MCF 10A (cell line): ENCODE measurements around the gene SH3TC2. TPM values are rescaled to one million over a fixed set of nuclear protein-coding genes. Genes with fewer than 3 reads are reported as not detected.

ENCODE experiments used
- Bru-seq: library from RNA; stranded (reverse); fragments of 400-500 nt; gene quantifications from one replicate; lab custom pipeline; 2021; lab: Mats Ljungman, UMichigan
- BruChase-seq, 2 experiments: library from RNA; stranded (reverse); fragments of 400-500 nt; gene quantifications; one replicate each; lab custom pipeline; 2021; lab: Mats Ljungman, UMichigan
- BruUV-seq: library from RNA; stranded (reverse); fragments of 400-500 nt; replicated peaks from 2 replicates; lab custom pipeline; 2021; lab: Mats Ljungman, UMichigan
- CTCF ChIA-PET: fragments of 300-600 bp; sonication (Branson Sonifier 250); formaldehyde crosslinking; extraction: SDS; loops from one replicate; lab custom pipeline; 2021; ENCODE audit warnings: antibody characterized with exemption, inconsistent platforms; lab: Yijun Ruan, JAX
- POLR2A ChIA-PET: fragments of 300-600, 350-650 bp; sonication (Branson Sonifier 250); formaldehyde crosslinking; extraction: SDS; loops from one replicate; lab custom pipeline; 2020; ENCODE audit warnings: antibody characterized with exemption, inconsistent platforms; lab: Yijun Ruan, JAX
- DNase-seq: peaks from one replicate; pipeline ENCODE4 v3.0.0-alpha.2; 2018; ENCODE audit not compliant: unreplicated experiment
- H3K27ac Mint-ChIP-seq: one replicate; pipeline ENCODE4 v1.8.0; 2022; ENCODE audit warnings: mild to moderate bottlenecking, low read depth, mixed read lengths; ENCODE audit not compliant: unreplicated experiment
- H3K27me3 Mint-ChIP-seq: one replicate; pipeline ENCODE4 v1.8.0; 2022; ENCODE audit warnings: mixed read lengths; ENCODE audit not compliant: insufficient read depth, unreplicated experiment
- H3K36me3 Mint-ChIP-seq: one replicate; pipeline ENCODE4 v1.8.0; 2022; ENCODE audit warnings: mild to moderate bottlenecking, moderate library complexity, mixed read lengths; ENCODE audit not compliant: insufficient read depth, unreplicated experiment
- H3K4me1 Mint-ChIP-seq: one replicate; pipeline ENCODE4 v1.8.0; 2022; ENCODE audit warnings: mixed read lengths; ENCODE audit not compliant: insufficient read depth, unreplicated experiment
- H3K4me3 Mint-ChIP-seq: one replicate; pipeline ENCODE4 v1.8.0; 2022; ENCODE audit warnings: mild to moderate bottlenecking, moderate library complexity, mixed read lengths; ENCODE audit not compliant: unreplicated experiment
- H3K9me3 Mint-ChIP-seq: one replicate; pipeline ENCODE4 v1.8.0; 2022; ENCODE audit warnings: mixed read lengths; ENCODE audit not compliant: unreplicated experiment
- CTCF ChIP-seq: fragments of 200-600 bp; IDR thresholded peaks from one replicate; pipeline ENCODE4 v1.8.0; 2022; ENCODE audit warnings: antibody characterized with exemption, mild to moderate bottlenecking; ENCODE audit not compliant: unreplicated experiment
- intact Hi-C: fragments of 100-400 bp; cut with micrococcal nuclease; formaldehyde crosslinking; loops from 2 replicates; pipeline ENCODE4 v1.14.1; 2022
- long read RNA-seq: library from polyadenylated mRNA; stranded (forward); transcript quantifications from one replicate; pipeline ENCODE4 v2.0.0, GENCODE V29; 2022
- total RNA-seq: library from RNA; stranded (reverse); gene quantifications from 2 replicates; pipeline ENCODE4 v1.2.3, GENCODE V29; 2022

The SH3TC2 gene
- 6.2 and 7.2 TPM in 2 replicates for total RNA-seq
- percentile 45 among the genes with signal in this experiment for Bru-seq, nascent RNA
- percentile 44 among the genes with signal in this experiment for BruChase-seq, experiment 1, labeled RNA remaining after a 6-hour chase
- BruChase-seq, experiment 2, labeled RNA remaining after a 2-hour chase: percentile 44 among the genes with signal in this experiment
- long read RNA-seq, partial matches to known transcripts: 2 of 8 reads
- long read RNA-seq, other reads (novel, unspliced or antisense): 6 of 8 reads

DNA sequence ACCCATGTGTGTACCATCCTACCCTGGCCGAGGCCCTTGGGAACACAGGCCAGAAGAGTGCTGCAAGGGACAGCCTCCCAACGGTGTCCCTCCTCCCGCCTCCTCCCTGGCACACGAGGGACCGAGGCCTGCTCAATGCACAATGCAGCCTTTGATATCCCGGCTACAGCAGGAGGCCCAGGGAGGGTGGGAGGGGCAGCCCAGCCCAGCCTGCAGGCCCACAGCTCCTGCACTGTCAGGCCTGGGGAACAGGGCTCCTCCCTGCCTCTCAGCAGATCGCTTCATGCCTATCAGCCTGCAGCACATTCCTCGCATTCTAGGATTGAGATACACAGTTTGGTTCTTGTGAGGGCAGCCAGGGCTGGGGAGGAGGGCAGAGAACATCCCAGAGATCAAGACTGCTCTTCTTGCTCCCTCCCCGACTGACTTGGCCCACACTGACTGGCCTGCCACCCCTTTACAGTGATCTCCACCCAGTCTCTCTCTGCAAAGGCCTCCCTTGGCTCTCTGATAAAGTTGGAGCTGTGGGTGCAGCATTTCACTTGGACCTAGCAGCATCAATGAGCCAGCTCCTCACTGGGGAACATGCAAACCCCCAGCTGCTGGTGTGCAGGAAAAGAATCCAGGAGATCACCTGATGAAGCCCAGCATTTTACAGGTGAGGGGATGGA is at the start of gene SH3TC2:
Gene SH3TC2 (minus strand): TSS at position 46 of the 671 bp plus-strand sequence. CDS start 40 bp downstream, at position 6.
- no peaks in the 10 kb centered on the region for H3K36me3 Mint-ChIP-seq
- peaks cover 66% of the 10 kb centered on the region for H3K4me1 Mint-ChIP-seq
- intact Hi-C loops: no loop called here
- no peaks in the 10 kb centered on the region for H3K9me3 Mint-ChIP-seq
- H3K4me3 Mint-ChIP-seq: peak within 1 kb of the TSS; percentile 61
- TF ChIP-seq CTCF: no peak
- no peaks in the 10 kb centered on the region for H3K27me3 Mint-ChIP-seq
- H3K27ac Mint-ChIP-seq: peak within 1 kb of the TSS; percentile 97
- DNase-seq: peak; percentile 60
- ChIA-PET POLR2A (interaction anchor here (0.6 to 2.9 kb wide), 7 partner anchors 10 to 150 kb away, joined by 3 to 17 read pairs (median 4); no protein-coding TSS in a partner anchor), CTCF (interaction anchor here (0.6 to 3.6 kb wide), 6 partner anchors 45 to 587 kb away, joined by 3 to 16 read pairs (median 4); no protein-coding TSS in a partner anchor)
- BruUV-seq: no TSS peak

- H3K36me3 Mint-ChIP-seq: no peaks in the 10 kb centered on the region
- ChIA-PET CTCF (interaction anchor here (1.0 to 20.7 kb wide), 6 partner anchors 15 to 373 kb away, joined by 3 to 732 read pairs (median 8); partner anchors contain the start of gene ABLIM3), POLR2A (no interaction called here)
- BruUV-seq: no TSS peak
- intact Hi-C loops: no loop called here
- peaks cover 31% of the 10 kb centered on the region for H3K4me1 Mint-ChIP-seq
- H3K27ac Mint-ChIP-seq: no peak overlapping the region
- H3K27me3 Mint-ChIP-seq: no peaks in the 10 kb centered on the region
- no peak for TF ChIP-seq CTCF
- H3K9me3 Mint-ChIP-seq: no peaks in the 10 kb centered on the region
- no peak for DNase-seq
- no peak overlapping the region for H3K4me3 Mint-ChIP-seq
Observed at GRCh38 chr5:149110406-149110805, 47.5 kb upstream of the SH3TC2 start.

DNA sequence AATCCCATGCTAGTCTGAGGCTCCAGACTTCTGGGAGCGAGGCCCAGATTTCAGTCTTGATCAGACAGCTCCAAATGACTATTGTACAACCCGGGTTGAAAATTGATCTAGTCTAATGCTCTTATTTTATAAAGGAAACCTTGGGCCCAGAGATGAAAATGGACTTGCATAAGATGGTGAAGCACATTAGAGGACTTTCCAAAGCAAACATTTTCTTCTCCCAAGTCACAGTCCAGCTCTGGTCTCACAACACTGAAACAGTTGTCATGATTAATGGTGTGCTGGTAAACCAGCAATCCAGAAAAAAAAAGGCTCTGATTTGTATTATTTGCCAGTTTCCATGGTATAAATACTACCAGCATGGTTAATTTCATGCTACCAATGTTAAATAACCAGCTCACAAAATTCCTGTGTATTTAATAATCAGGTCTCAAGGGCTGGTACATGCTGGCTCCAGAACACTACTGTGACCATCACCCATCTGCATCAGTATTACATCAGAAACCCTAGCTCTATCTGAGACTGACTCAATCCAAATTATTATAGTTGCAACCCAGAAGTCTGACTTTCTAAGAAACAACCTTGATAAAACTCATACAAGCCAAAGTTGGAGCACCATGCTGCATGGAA is 45.9 kb upstream of the SH3TC2 start:
- BruUV-seq: no TSS peak
- Mint-ChIP-seq H3K27ac (no peak overlapping the region), H3K27me3 (no peaks in the 10 kb centered on the region), H3K36me3 (no peaks in the 10 kb centered on the region), H3K4me3 (no peak overlapping the region), H3K9me3 (no peaks in the 10 kb centered on the region), H3K4me1 (peaks cover 18% of the 10 kb centered on the region)
- CTCF ChIA-PET: interaction anchor here (0.6 to 20.7 kb wide), 10 partner anchors 15 to 665 kb away, joined by 3 to 732 read pairs (median 5); partner anchors contain the start of gene SH3TC2
- TF ChIP-seq CTCF: no peak
- DNase-seq: no peak
- intact Hi-C loops: no loop called here
- POLR2A ChIA-PET: no interaction called here

DNA sequence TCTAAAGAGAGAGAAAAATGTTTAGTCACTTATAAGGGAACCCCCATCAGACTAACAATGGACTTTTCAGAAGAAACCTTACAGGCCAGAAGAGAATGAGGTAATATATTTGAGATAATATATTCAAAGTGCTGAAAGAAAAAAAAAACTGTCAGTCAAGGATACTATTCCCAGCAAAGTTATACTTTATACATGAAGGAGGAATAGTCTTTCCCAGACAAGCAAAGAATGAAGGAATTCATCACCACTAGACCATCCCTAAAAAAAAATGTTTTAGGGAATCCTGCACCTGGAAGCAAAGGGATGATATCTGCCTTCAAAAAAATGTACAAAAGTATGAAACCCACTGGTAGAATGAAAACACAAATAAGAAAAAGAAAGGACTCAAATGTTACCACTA is 37.5 kb upstream of the SH3TC2 start:
- Mint-ChIP-seq H3K9me3 (peaks cover 38% of the 10 kb centered on the region), H3K36me3 (no peaks in the 10 kb centered on the region), H3K4me3 (no peak overlapping the region), H3K27ac (no peak overlapping the region), H3K27me3 (no peaks in the 10 kb centered on the region), H3K4me1 (no peaks in the 10 kb centered on the region)
- no TSS peak for BruUV-seq
- POLR2A ChIA-PET: interaction anchor here (1.2 kb wide), 1 partner anchor 12 kb away, joined by 3 read pairs; no protein-coding TSS in a partner anchor
- no peak for TF ChIP-seq CTCF
- intact Hi-C loops: no loop called here
- CTCF ChIA-PET: interaction anchor here (1.0 kb wide), 2 partner anchors 14 to 367 kb away, joined by 4 read pairs; no protein-coding TSS in a partner anchor
- no peak for DNase-seq
